HL-60 (cell line): Measurements from ENCODE around the gene PHACTR3.

Experiments used
- DNase-seq, 2 experiments: peaks; one replicate each; pipeline ENCODE4 v3.0.0-alpha.2; 2010 to 2020; ENCODE audit warnings: low read depth in 1 of 2, low spot score in 1 of 2
- H3K27ac ChIP-seq: fragments of 250-450 bp; sonication (Bioruptor Pico); replicated peaks from 2 replicates; pipeline ENCODE4 v1.5.1; 2020; ENCODE audit warnings: mild to moderate bottlenecking, moderate library complexity
- H3K27me3 ChIP-seq: fragments of 250-450 bp; sonication (Bioruptor Pico); 2 replicates; pipeline ENCODE4 v1.5.1; 2021; ENCODE audit warnings: mild to moderate bottlenecking, moderate library complexity; ENCODE audit not compliant: insufficient read depth, poor library complexity, severe bottlenecking
- H3K4me3 ChIP-seq: replicated peaks from 2 replicates; pipeline ENCODE4 v1.5.1; 2011; ENCODE audit warnings: mild to moderate bottlenecking, control low read depth, low read length; ENCODE audit not compliant: insufficient read depth
- GABPA ChIP-seq: IDR thresholded peaks from 2 replicates; pipeline ENCODE4 v1.6.1; 2012; ENCODE audit warnings: low read depth
- POLR2AphosphoS5 ChIP-seq: IDR thresholded peaks from 2 replicates; pipeline ENCODE4 v1.6.1; 2012; ENCODE audit warnings: low read depth
- REST ChIP-seq: IDR thresholded peaks from 2 replicates; pipeline ENCODE4 v1.6.1; 2012; ENCODE audit warnings: low read depth; ENCODE audit not compliant: insufficient replicate concordance
- SPI1 ChIP-seq: IDR thresholded peaks from 2 replicates; pipeline ENCODE4 v1.6.1; 2012; ENCODE audit warnings: low read depth, mild to moderate bottlenecking, borderline replicate concordance
- TF ChIP-seq, protein P1 (sequence below): IDR thresholded peaks from one replicate; pipeline ENCODE4 v1.5.1; 2011; ENCODE audit warnings: low read length, control low read depth, inconsistent platforms; ENCODE audit not compliant: insufficient read depth

PHACTR3 gene

GRCh38 chr20:59772931-59773913 lies 168.9 kb downstream of the PHACTR3 start:
- Histone ChIP-seq H3K27ac (no peak overlapping the region), H3K27me3 (no peaks in the 10 kb centered on the region), H3K4me3 (no peak overlapping the region)
- DNase-seq, result no peak
- TF ChIP-seq, protein P1, sequence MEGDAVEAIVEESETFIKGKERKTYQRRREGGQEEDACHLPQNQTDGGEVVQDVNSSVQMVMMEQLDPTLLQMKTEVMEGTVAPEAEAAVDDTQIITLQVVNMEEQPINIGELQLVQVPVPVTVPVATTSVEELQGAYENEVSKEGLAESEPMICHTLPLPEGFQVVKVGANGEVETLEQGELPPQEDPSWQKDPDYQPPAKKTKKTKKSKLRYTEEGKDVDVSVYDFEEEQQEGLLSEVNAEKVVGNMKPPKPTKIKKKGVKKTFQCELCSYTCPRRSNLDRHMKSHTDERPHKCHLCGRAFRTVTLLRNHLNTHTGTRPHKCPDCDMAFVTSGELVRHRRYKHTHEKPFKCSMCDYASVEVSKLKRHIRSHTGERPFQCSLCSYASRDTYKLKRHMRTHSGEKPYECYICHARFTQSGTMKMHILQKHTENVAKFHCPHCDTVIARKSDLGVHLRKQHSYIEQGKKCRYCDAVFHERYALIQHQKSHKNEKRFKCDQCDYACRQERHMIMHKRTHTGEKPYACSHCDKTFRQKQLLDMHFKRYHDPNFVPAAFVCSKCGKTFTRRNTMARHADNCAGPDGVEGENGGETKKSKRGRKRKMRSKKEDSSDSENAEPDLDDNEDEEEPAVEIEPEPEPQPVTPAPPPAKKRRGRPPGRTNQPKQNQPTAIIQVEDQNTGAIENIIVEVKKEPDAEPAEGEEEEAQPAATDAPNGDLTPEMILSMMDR, result no peak
- TF ChIP-seq GABPA, result no peak
- no peak for TF ChIP-seq POLR2AphosphoS5
- no peak for TF ChIP-seq REST
- no peak for TF ChIP-seq SPI1

DNA sequence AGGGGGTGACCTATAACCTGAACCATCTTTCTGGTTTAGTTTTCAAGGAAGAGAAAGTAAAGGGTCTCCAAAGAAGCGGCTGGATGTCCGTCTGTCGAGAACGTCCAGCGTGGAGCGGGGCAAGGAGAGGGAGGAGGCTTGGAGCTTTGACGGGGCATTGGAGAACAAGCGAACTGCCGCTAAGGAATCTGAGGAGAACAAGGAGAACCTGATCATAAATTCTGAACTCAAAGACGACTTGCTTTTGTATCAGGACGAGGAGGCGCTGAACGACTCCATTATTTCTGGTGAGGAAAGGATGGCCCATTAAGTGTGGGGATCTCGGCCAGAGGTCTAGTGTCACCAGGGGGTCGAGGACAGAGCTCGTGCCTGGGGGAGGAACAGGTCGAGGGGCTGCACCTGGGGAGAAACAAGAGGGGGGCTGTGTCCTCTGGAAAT lies 169.9 kb downstream of the PHACTR3 start:
- DNase-seq, result no peak
- TF ChIP-seq REST (no peak), SPI1 (no peak), GABPA (no peak), POLR2AphosphoS5 (no peak)
- TF ChIP-seq, protein P1, result no peak
- no peaks in the 10 kb centered on the region for H3K27me3 ChIP-seq
- H3K4me3 ChIP-seq, result no peak overlapping the region
- H3K27ac ChIP-seq, result no peak overlapping the region

GRCh38 chr20:59774921-59775686 lies 170.8 kb downstream of the PHACTR3 start:
- no peak for TF ChIP-seq SPI1
- no peak for TF ChIP-seq REST
- H3K27me3 ChIP-seq, result no peaks in the 10 kb centered on the region
- DNase-seq, result no peak
- no peak overlapping the region for H3K27ac ChIP-seq
- no peak overlapping the region for H3K4me3 ChIP-seq
